UCSD-AML1 (cell line): ENCODE results near the gene PIP4K2A.

Experiments
- DNase-seq: peaks from one replicate; lab custom pipeline; 2025; ENCODE audit not compliant: unreplicated experiment; lab: John Stamatoyannopoulos, UW

The PIP4K2A gene

DNA sequence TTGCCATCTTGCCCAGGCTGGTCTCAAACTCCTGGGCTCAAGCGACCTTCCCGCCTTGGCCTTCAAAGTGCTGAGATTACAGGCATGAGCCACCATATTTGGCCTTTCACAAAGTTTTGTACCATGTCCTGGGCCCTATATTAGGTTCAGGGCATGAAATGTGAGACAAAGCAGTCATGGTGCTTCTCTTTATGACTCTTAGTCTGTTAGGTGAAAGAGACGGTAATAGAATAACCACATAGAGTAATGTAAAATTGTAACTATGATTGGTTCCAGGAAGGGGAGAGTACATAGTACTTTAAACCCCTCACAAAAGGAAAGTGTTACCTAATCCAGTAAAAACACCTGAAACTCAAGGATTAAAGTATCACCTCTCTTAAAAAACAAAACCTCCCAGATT is 224.4 kb downstream of the PIP4K2A start:
- DNase-seq: no peak

DNA sequence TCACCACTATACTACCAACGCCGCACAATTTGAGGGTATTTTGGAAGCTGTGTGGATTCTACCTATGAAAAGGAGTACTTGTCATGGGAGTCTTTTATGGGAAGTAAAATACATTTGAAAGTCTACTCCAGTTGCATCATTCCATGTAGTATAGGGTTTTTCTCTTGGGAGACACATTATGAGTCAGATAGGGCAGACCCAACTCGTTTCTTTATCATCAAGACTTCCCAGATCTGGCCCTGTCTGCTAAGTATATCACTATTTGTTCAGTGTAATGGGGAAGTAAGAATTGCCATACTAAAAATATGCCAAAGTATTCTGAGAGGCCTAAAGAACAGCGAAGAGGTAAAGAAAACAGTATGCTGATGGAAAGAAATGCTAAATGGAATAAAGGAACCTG is 224.9 kb downstream of the PIP4K2A start:
- DNase-seq: no peak

DNA sequence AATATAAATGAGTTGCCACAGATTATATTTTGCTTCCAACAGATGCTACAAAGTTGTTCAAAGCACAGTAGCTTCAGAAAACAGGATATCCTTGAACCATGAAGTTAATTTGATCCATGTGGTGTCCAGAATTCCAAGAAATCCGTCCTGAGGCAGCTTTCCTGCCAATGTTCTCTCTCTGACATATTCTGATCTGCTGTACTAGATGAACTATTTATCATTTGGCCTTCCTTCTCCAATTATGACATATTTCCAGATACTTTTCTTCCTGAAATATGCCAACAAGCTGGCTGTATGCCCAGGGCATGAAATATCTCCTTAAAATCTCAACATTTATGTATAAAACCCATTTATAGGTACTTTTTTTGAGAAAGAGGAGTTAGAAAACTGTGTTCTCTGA is 227.9 kb downstream of the PIP4K2A start:
- no peak for DNase-seq
